GM21526 (cell line): Measurements from ENCODE around the gene TGFBR2.

Source experiments
- ATAC-seq: cut with Tn5 transposase; IDR thresholded peaks from one replicate; pipeline ENCODE4 v1.9.1; 2021; ENCODE audit warnings: moderate library complexity; ENCODE audit not compliant: unreplicated experiment, low FRiP score

TGFBR2 gene

DNA sequence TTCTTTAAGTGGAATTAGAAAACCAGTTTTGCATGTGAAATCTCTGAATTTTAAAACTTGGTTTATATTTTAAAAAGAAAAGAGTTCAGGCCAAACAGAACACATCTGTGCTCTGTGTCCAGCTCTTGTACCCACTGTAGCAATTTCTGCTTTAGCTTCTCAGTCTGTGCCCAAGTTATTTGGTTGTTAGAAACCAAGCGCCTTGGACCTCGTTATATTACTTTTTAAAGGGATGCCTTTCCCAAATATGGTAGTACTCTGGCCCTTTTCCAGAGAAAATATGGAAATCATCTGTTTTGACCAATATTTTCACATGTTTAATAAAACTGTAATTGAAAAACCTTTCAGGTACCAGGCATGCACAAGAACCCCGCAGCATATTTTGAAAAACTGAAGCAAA, 27.3 kb downstream of the TGFBR2 start:
- no peak for ATAC-seq

DNA sequence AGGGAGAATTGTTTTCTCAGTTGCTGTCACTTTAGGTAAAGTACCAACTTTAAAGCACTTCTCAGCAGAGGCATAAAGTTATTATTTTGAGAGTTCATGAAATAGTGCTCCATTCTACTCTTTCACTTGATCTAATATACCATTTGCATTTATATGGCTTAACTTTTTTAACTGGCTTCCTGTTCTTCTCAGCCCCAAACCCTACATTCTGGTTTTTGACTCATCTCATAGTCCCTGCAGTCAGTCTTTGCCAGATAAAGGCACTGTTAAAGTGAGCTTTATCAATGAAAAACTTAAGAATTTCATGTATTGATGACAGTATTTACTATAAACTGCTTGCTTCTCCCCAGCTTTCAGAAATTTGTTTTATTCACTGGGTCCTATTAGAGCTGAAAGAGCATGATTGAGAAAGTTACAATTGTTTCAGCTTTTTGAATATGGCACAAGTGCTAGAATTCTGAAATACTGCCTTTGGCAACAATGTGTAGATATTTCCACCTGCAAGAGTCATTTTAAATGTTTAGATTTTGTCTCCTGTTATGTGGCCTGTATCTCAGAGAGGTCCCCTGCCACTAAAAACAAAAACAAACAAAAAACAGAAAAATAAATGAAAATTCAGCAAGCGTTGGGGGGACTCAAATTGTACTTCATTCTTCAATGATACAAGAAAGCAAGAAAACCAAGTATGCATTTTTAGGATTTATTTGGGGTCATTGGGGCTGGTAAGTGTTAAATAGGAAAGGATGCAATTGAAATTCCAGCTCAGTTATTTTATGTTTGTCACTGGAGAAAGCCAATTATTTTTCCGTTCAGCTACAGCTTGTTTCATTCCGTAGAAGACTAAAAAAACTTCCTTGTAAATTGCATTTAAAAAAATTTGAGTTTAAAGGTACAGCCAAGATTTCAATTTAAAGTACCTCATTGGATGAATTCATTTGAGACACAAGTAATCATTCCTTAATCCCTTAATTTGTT, 28.6 kb downstream of the TGFBR2 start:
- ATAC-seq: no peak

DNA sequence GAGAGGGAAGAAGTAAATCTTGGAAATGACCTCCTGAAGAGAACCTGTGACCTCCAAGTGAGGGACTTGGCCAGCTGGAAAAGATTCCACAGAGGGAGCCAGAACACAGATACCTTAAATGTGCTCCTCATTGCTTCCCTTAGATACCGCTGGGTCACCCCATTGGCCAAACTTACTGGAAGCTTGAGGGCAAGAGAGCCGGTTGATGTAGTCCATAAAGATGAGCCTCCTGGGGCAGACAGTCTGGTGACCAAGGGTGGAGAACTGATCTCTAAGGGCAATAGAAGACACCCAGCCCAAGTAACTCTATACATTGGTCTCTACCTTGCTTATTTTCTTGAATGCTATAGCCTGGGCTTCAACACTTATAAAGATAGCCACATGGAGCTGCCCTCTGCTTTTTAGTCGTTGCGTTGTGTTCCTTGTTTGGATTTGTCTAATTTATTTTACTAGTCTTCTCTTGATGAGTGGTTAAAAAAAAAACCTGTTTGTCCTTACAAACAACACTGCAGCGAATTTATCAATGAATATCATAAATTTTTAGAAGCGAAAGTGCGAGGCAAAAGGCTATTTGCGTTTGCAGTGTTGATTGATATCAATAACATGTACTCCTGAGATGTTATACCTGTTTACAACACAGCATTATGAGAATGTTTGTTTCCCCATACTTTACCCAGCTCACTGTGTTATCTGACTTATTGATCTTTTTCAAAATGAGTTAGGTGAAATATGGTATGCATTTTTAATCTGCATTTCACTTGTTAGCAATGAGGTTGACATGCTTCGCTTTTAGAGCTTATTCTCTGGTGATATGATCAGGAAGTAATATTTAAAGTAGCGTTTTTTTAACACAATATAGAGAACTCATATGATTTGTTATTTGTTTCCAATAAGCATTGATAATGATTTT, 31.2 kb downstream of the TGFBR2 start:
- no peak for ATAC-seq

DNA sequence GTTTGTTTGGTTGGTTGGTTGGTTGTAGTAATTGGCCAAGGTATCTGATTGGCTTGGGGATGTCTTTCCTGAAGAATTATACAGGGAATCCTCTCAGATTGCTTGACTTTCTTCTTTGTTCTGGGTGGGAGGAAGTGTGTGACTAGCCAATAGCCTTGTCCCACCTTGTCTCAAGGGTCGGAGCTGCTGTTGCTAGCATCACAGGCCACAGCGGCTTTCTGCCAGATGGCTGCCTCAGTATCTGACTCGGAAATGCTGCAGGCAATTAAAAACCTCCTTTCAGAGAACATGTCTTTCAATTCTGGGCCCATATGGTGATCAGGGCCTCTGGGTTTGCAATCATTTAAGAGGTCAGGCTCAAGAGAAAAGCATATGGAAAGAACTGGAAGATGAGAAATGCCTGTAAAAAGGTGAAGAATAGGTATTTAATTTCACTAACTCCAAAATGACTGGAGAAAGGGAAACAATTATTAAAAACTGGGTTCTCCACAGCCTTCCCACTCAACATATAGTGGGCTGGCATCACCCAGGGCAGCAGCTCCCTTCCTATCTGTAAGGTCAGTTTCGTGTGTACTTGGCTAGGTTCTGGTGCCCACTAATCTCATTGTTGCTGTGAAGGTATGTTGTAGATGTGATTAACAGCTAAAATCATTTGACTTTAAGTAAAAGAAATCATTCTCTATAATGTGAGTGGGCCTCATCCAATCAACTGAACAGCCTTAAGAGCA, 32.4 kb downstream of the TGFBR2 start:
- no peak for ATAC-seq

DNA sequence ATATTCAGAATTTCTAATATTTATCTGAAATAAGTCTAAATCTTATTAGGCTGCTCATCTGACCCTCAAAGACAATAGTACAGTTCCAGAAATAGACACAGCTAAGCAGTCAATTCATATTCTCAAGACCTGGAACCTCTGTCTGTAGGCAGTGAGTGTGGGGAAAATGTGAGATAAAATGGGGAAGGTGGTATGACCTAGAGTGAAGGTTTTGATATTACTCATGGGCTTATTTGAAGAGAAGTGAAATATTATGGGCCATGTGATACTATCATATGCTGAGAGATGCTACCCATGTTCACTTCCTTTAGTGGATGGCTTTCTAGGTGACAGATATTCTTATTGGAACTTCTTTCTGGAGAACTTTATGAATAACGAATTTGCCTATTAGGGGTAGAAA, 33.5 kb downstream of the TGFBR2 start:
- ATAC-seq: peak; percentile 83

DNA sequence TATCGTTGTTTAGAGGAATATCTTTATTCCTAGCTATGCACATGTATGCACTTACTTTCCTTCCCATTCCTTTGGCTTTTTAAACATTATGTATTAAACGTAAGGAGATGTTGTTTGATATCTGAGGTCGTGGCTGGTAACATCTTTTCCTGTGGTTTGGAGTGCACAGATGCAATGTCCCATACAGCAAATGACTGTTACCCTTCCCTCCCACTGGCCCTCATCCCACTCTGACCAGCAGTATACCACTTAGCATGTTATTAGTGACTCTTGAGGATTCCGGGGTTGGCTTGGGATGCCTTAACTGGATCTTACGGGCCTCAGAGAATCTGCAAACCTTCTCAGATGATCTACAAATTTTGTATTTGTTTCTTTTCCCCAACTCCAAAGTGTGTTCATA, 34.5 kb downstream of the TGFBR2 start:
- ATAC-seq: no peak

DNA sequence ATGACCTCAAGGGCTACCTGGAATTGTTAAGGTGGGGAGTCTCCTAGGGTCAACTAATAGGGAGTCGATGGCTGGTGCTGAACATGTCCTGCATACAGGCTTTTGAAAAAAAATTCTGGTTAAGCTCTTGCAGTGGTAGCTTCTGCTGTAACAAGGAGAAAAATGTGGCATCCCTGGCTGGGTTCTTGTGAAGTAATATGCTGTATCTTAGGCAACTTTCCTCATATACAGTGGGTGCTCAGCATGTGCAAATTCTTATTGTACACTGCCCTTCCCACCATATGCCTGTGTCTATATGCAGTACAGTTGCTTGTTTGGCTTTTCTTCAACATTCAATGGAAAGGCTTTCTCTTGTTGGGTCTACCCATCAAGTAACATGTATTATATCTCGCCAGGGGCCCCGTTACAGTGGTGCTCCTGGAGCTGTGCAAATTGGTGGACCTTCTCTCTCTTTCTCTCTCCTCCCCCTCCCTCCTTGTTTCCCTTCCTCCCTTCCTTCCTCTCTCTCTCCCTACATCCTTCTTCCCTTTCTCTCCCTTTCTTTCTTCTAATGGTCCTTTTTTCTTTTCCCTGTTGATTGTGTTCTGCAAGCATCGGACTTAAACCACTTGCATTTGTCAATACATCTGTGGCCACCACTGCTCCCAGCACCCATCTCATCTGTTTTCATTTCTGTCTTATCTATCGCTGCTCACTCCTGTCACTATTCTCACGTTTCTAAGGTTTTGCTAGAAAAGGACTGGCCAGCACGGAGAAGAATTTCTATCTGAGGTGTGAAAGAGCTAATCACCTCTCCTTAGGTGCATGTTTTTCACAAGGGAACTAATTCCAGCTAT, 35.2 kb downstream of the TGFBR2 start:
- no peak for ATAC-seq

DNA sequence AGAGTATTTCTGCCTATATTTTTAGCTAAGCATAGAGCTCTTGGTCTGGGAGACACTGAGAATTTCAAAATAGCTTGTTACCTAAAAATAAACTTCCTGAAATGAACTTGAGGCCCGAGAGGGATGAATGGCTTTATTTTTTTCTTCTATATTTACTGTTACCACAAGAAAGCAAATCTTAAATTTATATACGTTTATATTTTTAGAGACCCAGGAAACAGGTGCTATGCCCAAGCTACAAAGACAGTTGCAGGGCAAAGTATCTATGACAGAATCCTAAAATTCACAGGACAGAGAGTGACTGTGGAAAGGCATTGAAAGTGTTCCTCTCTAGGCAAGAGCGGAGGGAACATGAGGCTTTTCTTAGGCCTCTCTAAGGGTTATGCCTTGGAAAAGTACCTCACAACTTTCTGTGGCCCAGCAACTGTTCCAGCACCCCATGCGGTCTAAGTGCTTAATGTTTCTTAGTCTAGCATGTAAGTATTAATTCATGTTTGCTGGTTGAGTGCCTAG, 36.5 kb downstream of the TGFBR2 start:
- ATAC-seq: no peak

DNA sequence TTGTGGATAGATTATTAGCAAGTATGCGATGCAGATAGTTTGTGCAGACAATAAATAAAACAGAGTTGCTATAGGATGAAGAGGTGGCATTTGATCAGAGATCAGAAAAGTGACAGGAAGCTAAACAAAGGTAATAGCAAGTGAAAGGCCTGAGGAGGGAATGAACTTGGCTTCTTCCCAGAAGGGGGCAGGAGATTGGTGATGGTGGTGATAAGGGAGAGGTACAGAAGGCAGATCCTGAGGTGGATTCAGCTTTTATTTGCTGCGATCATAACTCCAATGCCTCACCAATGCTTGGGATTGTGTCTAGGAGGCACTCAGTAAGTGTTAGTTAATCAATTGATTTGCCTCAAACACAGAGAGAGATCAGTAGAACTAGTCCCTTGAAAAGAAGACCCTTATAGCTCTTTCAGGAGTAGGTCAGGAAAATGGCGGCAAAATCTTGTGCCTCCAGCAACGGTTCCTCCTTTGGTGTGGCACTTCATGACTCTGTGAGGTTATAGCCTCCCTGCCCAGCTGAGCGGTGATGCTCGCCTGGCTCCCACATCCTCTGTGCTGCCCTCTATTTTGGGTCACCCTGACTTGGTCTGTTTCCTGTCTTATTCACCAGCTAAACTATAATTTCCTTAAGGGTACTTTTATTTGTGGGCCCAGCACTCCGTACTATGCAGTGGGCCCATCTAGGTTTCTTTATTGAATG, 37.5 kb downstream of the TGFBR2 start:
- ATAC-seq: no peak

DNA sequence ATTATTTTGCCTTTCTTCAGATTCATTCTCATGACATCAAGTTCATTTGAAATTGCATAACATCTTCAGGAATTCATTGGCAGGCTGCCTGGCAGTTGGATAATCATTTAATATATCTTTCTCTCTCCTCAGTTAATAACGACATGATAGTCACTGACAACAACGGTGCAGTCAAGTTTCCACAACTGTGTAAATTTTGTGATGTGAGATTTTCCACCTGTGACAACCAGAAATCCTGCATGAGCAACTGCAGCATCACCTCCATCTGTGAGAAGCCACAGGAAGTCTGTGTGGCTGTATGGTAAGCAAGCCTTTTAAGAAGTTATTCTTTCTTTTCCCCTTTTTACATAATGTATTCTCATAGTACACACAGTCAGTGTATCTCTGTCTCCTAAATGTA, 38.2 kb downstream of the TGFBR2 start:
- peak; percentile 63 for ATAC-seq

DNA sequence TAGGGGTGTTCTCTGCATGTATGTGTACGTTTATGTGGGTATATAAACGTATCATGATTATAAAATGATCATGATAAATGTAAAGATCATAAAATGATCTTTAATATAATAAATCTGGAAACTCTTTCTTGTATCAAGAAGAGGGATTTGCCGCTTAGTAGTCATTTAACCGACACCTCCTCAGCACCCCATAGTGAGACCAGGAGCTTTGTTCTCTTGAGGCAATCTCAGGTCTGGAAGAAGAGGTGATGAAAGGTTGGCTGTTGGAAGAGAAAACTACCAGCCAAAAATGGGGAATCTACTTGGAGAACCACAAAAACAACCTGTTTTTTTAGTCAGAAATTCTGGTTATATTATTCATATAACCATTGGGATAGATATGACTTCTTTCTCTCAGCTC, 38.7 kb downstream of the TGFBR2 start:
- ATAC-seq: no peak

DNA sequence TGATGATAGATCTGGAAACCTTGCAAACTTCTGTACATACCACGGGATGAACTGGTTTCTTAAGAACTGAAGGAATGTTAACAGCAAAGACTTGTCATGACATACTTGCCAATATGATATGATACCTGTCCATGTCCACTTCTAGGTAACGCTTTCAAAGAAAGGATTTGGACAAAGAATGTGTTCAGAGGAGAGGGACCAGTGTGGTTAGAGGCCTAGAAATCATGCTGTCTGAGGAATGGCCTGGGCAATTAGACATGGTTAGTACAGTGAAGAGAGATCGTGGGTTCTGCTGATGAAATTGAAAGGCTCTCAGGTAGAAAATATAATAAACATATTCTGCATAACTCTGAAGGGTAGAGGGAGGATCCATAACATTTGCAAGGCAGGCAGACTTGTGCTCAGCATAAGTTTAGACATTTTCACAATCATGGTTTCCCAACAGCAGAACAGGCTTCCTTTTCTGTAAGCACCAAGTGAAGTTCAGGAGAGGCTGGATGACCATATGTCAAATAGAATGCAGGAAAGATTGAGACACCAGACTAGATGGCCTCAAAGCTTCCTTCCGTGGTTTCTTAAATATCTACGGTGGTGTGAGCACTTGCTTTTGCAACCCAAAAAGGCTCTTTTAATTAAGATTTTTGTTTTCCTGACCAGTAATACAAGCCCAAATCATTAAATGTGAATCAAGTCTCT, 39.9 kb downstream of the TGFBR2 start:
- ATAC-seq: no peak

DNA sequence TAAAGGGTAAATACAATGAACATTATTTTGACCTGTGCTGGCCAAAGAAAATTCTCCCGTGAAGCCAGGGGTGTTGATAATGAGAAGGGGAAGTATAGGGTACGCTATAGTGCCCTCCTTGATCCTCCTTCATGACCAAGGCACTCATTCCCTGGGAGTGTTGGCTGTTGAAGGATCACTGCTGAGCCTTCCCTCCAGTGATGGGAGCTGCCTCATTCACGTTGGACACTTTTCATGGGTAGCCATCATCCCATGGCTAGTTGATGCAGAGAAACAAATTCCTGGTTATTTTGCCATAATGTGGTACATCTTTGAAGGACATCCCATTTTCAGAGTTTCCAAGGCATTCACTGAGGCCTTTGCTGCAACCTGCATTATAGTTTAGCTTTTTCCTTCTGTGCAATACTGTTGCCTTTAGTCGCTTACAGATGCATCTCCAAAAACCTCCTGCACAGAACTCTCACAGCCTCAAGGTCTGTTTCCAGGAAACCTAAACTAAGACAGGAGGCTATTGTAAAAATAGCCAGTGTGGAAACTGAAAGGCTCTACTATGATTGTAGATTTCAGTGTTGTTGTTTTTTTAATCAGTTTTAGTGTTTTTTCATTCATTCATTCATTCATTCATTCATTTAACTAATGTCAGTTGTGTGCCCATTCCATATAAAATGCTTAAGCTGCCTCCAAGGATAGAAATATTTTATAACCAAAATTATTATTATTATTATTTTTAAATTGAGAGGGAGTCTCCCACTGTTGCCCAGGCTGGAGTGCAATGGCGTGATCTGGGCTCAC, 40.8 kb downstream of the TGFBR2 start:
- ATAC-seq: no peak

DNA sequence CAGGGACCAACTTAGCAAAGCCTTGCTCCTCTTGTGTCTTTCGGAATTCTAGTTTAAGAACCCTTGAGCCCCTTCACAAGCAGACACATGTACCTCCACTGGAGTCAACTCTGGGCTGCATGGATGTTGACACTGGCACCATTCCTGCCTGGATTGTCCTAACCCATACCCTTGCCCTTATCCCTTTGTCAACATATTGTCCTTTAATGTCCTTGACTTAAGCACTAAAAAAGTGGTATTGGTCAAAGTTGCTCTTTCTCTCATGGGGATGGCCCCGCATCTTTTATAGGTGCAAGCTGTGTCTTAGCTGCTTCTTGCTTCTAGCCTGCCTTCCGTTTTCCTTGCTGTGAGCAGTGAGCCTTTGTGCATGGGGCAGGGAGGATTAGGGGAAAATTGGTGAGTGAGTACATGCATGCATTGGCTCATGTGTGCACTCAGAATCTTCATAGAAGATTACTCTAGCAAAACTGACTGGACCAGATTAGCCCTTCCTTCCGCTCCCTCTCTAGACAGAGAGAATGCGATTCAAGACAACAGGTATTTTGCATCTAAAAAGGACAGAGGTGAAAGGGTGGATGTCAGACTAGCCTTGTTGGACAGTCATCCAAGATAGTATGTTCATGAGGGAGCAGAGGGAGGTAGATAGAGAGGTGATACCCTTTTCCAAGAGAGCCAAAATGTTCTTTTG, 42.4 kb downstream of the TGFBR2 start:
- no peak for ATAC-seq

DNA sequence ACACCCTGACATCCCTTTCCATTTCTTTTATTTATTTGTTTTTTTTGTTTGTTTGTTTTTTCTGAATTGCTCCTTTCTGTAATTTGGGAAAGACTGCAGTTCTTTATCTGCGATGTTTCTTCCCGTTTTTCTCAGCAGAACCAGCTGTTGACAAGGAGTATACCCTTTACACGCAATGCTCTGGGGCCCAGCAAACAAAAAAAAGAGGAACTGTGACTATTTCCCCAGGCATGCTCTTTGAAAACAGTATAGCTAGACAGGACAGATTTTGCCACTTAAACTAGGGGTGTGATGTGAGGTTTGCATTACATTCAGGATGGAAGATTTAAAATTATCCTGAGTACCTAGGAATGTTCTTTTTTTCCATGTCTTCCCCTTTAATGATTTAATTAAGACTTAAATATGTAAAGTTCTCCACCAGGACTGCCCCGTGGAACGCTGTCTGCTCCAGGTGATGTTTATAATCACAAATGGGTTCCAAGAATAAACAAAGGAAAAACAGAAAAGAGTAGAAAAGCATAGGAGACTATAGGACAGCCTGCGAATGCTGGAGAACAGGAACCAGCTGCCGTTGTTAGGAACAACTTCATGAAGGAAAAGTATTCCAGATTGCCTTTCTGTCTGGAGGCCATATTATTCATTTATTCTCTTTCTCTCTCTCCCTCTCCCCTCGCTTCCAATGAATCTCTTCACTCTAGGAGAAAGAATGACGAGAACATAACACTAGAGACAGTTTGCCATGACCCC, 43.3 kb downstream of the TGFBR2 start:
- ATAC-seq: peak; percentile 85

DNA sequence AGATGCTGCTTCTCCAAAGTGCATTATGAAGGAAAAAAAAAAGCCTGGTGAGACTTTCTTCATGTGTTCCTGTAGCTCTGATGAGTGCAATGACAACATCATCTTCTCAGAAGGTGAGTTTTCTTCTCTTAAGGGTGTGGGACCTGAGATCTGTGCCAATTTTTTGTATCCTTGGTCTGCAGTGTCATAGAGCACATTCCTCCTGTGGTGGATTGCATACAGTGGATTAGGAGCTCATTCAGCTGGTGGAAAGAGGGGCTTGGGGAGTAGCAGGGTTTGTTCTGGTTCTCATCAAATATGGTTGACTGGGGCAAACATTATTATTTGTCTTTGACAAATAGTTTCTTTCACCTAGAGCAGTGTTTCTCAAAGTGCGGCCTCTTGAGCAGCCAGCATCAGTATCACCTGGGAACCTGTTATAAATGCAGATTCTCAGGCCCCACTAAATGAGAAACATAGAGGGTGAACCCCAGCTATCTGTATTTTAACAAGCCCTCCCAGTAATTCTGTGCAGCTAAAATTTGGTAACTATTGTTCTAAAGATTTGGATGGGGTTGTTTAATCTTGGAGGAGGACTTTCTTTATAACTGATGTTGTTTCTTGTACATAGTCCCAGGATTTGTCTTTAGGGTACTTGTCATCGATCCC, 44.1 kb downstream of the TGFBR2 start:
- ATAC-seq: no peak
